ENCODE measurements around the gene SWT1. TPM values are rescaled to one million over a fixed set of nuclear protein-coding genes. Genes with fewer than 3 reads are reported as not detected.

SWT1 gene
- total and polyA plus RNA-seq, 9 of the 15 experiments (the other 6 are each of a cell fraction or from before 2014, with no cell fraction given) = 1.5 to 3.4 (median 2.3) TPM

DNA sequence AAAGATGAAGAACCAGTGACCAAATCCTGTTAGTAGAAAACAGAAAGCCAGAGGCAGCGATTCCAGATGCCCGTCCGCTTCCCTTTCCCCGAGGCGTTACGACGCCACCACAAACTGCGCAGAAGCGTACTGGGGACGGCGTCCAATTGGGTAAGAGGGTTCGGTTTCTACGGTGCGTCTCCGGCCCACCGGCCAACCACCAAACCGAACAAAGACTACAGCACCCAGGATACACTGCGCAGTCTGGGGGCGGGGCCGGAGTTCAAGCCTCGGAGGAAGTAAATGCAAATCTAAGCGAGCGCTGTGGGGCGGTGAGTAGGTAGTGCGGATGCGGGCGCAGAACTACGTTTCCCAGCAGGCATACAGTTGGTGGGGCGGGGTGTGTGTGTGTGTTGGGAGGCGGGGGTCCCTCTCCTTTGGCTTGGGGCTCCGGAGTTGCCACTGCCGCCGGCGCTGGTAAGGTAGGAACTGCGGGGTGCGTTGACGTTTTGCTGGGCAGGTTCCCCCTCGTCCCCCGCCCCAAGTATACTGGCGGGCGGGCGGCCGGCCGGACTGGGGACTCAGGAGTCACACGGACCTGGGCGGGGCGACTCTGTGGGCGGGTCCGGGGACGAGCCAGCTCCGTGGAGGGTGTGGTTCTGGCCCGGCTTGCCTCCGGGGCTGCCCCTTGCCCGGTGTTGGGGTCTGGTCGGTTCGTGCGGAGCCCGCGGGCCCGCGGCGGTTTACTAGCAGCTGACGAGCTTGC, at the start of gene SWT1, which contains the start of gene TRMT1L (continued):
- TF ChIP-seq, protein P1, sequence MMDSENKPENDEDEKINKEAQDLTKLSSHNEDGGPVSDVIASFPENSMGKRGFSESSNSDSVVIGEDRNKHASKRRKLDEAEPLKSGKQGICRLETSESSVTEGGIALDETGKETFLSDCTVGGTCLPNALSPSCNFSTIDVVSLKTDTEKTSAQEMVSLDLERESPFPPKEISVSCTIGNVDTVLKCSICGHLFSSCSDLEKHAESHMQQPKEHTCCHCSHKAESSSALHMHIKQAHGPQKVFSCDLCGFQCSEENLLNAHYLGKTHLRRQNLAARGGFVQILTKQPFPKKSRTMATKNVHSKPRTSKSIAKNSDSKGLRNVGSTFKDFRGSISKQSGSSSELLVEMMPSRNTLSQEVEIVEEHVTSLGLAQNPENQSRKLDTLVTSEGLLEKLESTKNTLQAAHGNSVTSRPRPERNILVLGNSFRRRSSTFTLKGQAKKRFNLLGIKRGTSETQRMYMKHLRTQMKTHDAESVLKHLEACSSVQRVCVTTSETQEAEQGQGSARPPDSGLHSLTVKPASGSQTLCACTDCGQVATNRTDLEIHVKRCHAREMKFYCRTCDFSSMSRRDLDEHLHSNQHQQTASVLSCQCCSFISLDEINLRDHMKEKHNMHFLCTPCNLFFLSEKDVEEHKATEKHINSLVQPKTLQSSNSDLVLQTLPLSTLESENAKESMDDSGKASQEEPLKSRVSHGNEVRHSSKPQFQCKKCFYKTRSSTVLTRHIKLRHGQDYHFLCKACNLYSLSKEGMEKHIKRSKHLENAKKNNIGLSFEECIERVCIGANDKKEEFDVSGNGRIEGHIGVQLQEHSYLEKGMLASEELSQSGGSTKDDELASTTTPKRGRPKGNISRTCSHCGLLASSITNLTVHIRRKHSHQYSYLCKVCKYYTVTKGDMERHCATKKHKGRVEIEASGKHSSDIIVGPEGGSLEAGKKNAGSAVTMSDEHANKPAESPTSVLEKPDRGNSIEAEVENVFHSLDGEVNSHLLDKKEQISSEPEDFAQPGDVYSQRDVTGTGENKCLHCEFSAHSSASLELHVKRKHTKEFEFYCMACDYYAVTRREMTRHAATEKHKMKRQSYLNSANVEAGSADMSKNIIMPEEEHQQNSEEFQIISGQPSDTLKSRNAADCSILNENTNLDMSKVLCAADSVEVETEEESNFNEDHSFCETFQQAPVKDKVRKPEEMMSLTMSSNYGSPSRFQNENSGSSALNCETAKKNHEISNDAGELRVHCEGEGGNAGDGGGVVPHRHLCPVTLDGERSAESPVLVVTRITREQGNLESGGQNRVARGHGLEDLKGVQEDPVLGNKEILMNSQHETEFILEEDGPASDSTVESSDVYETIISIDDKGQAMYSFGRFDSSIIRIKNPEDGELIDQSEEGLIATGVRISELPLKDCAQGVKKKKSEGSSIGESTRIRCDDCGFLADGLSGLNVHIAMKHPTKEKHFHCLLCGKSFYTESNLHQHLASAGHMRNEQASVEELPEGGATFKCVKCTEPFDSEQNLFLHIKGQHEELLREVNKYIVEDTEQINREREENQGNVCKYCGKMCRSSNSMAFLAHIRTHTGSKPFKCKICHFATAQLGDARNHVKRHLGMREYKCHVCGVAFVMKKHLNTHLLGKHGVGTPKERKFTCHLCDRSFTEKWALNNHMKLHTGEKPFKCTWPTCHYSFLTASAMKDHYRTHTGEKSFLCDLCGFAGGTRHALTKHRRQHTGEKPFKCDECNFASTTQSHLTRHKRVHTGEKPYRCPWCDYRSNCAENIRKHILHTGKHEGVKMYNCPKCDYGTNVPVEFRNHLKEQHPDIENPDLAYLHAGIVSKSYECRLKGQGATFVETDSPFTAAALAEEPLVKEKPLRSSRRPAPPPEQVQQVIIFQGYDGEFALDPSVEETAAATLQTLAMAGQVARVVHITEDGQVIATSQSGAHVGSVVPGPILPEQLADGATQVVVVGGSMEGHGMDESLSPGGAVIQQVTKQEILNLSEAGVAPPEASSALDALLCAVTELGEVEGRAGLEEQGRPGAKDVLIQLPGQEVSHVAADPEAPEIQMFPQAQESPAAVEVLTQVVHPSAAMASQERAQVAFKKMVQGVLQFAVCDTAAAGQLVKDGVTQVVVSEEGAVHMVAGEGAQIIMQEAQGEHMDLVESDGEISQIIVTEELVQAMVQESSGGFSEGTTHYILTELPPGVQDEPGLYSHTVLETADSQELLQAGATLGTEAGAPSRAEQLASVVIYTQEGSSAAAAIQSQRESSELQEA (IDR thresholded peaks at IDR 0.05; ENCODE audit: low read depth) = peak; percentile 69
- no peak for TF ChIP-seq PHB (CRISPR knock-in tag; IDR thresholded peaks at IDR 0.05)
- TF ChIP-seq CEBPG (CRISPR knock-in tag; IDR thresholded peaks at IDR 0.05) = peak; percentile 77
- TF ChIP-seq CEBPG (tag; conservative IDR thresholded peaks at IDR 0.05 in 1 of 2, IDR thresholded peaks at IDR 0.05 in 1 of 2) = peak in 1 of 2 experiments; percentile 61; a peak in 2 of 4 replicates
- TF ChIP-seq JUN (IDR thresholded peaks at IDR 0.05; ENCODE audit: borderline replicate concordance, low read depth, low read length) = peak; percentile 58; the same call in 1 of the 2 replicates
- no peak for TF ChIP-seq JUN (CRISPR knock-in tag; IDR thresholded peaks at IDR 0.05; ENCODE audit: borderline replicate concordance)
- TF ChIP-seq, protein P2, sequence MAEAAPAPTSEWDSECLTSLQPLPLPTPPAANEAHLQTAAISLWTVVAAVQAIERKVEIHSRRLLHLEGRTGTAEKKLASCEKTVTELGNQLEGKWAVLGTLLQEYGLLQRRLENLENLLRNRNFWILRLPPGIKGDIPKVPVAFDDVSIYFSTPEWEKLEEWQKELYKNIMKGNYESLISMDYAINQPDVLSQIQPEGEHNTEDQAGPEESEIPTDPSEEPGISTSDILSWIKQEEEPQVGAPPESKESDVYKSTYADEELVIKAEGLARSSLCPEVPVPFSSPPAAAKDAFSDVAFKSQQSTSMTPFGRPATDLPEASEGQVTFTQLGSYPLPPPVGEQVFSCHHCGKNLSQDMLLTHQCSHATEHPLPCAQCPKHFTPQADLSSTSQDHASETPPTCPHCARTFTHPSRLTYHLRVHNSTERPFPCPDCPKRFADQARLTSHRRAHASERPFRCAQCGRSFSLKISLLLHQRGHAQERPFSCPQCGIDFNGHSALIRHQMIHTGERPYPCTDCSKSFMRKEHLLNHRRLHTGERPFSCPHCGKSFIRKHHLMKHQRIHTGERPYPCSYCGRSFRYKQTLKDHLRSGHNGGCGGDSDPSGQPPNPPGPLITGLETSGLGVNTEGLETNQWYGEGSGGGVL (CRISPR knock-in tag; IDR thresholded peaks at IDR 0.05) = no peak
- peak; percentile 24; the same call in 1 of the 2 replicates for TF ChIP-seq MYNN (IDR thresholded peaks at IDR 0.05)
- TF ChIP-seq MYNN (CRISPR knock-in tag; IDR thresholded peaks at IDR 0.05) = no peak
- no peak for TF ChIP-seq MECOM (CRISPR knock-in tag; IDR thresholded peaks at IDR 0.05)
- peak; percentile 62 for TF ChIP-seq POLR2H (tag; IDR thresholded peaks at IDR 0.05; ENCODE audit: low read depth)
- TF ChIP-seq, protein P3, sequence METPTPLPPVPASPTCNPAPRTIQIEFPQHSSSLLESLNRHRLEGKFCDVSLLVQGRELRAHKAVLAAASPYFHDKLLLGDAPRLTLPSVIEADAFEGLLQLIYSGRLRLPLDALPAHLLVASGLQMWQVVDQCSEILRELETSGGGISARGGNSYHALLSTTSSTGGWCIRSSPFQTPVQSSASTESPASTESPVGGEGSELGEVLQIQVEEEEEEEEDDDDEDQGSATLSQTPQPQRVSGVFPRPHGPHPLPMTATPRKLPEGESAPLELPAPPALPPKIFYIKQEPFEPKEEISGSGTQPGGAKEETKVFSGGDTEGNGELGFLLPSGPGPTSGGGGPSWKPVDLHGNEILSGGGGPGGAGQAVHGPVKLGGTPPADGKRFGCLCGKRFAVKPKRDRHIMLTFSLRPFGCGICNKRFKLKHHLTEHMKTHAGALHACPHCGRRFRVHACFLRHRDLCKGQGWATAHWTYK (CRISPR knock-in tag; IDR thresholded peaks at IDR 0.05) = peak; percentile 80; the same call in 1 of the 2 replicates
- TF ChIP-seq HMGN3 (IDR thresholded peaks at IDR 0.05; ENCODE audit: borderline replicate concordance, extremely low read depth, insufficient read length, low read depth, low read length) = peak; percentile 78
- TF ChIP-seq SMAD2 (IDR thresholded peaks at IDR 0.05; ENCODE audit: low read depth, low read length) = no peak
